ENCODE data around the gene PLA2G6.
"Not testable (repeated sequence)": the region's sequence is repeated elsewhere in the genome, so short reads cannot be mapped to it uniquely, and the experiment has no call there.

The PLA2G6 gene

GRCh38 chr22:38191055-38191454, 9.4 kb upstream of the PLA2G6 start:
- DNase-seq = no peak

- DNase-seq = no peak
Measured at GRCh38 chr22:38190581-38190980, 9.0 kb upstream of the PLA2G6 start.

DNA sequence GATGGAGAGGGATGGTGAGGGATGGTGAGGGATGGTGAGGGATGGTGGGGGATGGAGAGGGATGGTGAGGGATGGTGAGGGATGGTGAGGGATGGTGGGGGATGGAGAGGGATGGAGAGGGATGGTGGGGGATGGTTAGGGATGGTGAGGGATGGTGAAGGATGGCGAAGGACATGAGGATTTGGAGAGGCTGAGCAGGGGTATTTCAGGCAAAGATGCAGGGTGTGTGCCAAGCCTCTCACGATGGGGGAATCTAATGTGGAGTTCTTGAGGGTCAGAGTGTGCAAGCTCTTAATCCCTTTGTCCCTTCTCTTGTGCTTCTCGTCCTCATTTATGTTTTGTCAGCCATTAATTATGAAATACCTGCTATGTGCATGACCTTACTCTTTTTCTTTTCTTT, 7.5 kb upstream of the PLA2G6 start:
- DNase-seq = no peak

DNA sequence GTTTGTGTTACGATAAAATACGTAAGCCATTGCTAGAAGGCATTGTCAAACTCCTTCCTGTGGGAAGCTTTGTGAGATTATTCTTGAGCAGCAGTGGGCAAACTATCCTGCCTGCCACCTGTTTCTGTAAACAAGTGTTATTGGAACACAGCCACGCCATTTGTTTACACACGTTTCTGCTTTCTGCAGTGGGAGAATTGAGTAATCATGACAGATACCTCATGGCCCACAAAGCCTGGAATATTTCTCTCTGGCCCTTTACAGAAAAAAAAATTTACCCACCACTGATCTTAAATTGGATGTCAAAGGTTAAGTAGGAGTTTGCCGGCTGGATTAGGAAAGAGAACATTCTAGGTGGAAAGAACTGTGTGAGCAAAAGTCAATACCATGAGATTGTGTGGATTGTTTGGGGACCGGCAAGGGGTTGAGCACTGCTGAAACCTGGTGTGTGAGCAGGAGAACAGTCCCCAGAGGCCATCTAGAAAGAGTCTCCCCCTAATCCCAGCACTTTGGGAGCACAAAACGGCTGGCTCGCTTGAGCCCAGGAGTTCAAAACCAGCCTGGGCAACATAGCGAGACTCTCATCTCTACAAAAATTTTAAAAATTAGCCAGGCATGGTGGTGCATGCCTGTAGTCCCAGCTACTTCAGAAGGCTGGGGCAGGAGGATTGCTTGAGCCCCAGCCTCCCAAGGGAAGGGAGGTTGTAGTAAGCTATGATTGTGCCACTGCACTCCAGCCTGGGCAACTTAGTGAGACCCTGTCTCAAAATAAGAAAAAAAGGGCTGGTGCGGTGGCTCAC, 6.0 kb upstream of the PLA2G6 start:
- DNase-seq = no peak

DNA sequence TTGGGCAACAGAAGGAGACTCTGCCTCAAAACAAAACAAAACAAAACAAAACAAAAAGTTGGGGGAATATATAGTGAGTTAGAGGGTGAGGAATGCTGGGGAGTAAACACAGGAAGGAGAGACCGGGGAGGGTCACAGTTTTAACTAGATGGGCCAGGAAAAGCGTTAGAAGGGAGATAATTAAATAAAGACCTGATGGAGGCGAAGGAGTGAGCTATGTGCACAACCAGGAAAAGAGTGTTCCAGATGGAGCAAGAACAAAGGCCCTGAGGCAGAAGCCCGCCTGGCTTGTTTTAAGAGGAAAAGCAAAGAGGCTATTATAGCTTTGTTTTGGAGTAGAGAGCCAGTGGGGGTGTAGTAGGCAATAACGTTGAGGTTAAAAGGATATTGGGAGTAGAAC, 4.8 kb upstream of the PLA2G6 start:
- no peak for DNase-seq

GRCh38 chr22:38184788-38185187, 3.2 kb upstream of the PLA2G6 start:
- DNase-seq = no peak

GRCh38 chr22:38180841-38181452, 683 bp downstream of the PLA2G6 start:
- no peak for DNase-seq

DNA sequence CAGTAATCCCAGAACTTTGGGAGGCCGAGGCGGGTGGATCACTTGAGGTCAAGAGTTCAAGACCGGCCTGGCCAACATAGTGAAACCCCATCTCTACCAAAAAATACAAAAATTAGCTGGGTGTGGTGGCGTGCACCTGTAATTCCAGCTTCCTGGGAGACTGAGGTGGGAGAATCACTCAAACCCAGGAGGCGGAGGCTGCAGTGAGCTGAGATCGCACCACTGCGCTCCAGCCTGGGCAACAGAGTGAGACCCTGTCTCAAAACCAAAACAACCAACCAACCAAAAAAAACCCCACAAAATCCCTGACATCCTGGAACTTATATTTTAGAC, 3.1 kb downstream of the PLA2G6 start:
- not testable (repeated sequence) for DNase-seq

- no peak for DNase-seq
Measured at GRCh38 chr22:38177926-38178604, 3.6 kb downstream of the PLA2G6 start.

DNA sequence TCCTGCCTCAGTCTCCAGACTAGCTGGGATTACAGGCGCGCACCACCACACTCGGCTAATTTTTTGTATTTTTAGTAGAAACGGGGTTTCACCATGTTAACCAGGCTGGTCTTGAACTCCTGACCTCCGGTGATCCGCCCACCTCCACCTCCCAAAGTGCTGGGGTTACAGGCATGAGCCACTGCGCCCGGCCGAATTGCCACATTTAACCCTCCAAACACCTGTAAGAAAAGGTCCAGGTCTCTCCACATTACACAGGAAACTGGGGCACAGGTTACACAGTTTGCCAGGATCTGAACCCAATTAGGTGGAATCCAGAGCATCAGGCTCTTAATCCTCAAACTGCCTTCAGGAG, 4.1 kb downstream of the PLA2G6 start:
- DNase-seq = not testable (repeated sequence)

DNA sequence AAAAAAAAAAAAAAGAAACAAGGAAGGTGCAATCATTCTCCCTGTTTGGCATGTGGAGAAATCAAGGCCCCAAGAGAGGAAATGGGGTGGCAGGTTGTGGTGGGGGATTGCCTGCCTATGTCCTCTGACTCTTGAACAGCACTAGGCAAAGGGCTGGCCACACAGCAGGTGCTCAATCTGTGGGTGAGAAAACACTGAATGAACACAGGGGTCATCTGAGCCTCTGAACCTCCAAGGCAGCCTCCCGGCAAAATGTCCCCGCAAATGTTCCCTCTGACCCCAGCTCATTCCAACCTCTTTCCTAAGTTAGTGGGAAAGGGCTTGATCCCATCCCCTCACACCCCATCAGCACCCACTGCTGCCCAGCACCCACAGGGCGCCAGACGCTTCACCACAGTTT, 4.6 kb downstream of the PLA2G6 start:
- no peak for DNase-seq

DNA sequence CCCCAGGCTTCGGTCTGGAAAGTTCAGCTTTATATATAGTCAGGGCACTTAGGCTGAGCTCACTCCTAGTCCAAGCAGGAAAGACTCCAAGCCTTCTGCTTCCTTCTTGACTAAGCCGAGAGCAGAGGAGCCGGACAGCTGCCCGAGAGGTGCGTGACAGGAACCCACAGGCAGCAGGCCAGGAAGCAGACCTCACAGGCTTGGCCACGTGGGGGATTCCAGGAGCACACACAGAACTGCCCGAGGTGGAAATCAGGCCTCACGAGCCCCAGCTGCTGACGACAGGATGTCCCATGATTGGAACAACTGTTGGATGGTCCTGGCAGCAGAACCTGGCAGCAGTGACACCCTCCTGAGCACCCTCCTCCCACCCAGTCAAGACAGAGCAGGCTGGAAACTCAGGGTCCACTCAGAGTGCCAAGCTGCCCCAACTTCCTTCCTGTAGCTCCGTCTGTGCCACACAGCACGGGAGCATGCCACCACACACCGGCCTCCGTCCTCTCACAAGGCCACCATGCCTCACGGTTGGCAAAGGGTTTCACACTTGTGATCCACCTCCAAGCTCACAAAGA, 5.4 kb downstream of the PLA2G6 start:
- peak; percentile 8 to 87 for DNase-seq

DNA sequence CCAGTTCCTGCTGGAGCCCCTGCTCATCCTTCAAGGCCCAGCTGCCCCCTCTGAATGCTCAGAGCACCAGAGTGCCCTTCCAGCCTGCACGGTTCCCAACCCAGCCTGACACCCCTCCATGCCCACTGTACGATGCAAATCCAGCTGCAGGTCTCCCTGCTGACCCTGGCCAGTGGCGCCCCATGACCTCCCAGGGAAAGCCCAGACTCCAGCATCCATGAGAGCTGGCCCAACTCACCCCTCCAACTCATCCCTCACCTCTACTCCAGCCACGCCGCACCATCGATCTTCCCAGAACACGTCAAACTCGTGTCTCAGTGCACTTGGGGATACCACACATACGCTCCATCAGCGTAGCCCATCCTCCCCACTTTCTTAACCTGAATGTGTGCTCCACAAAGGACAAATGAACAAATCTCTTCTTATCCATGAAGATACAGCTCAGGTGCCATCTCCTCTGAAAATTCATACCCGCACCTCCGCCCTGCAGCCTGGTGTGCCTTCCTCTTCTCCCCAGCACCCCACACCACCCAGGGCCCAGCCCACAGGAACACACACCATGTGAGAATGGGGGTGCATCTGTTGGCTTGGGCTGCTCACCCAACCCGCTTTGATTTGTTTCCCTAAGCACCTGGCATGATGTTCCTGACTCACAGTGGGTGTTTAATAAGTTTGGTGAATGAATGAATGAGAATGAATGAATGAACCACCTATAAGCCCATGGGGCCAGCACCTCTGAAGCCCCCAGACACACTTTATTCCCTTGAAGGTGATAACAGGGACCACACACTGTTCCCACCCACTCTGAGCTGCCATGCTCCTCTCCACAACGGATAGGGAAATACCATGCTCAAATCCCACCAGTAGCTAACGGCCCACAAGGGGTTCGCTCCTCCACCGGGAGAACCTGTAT, 6.2 kb downstream of the PLA2G6 start:
- no peak for DNase-seq

- DNase-seq = no peak
Measured at GRCh38 chr22:38174626-38175025, 7.0 kb downstream of the PLA2G6 start.

- no peak for DNase-seq
Measured at GRCh38 chr22:38173641-38173906, 8.1 kb downstream of the PLA2G6 start.

DNA sequence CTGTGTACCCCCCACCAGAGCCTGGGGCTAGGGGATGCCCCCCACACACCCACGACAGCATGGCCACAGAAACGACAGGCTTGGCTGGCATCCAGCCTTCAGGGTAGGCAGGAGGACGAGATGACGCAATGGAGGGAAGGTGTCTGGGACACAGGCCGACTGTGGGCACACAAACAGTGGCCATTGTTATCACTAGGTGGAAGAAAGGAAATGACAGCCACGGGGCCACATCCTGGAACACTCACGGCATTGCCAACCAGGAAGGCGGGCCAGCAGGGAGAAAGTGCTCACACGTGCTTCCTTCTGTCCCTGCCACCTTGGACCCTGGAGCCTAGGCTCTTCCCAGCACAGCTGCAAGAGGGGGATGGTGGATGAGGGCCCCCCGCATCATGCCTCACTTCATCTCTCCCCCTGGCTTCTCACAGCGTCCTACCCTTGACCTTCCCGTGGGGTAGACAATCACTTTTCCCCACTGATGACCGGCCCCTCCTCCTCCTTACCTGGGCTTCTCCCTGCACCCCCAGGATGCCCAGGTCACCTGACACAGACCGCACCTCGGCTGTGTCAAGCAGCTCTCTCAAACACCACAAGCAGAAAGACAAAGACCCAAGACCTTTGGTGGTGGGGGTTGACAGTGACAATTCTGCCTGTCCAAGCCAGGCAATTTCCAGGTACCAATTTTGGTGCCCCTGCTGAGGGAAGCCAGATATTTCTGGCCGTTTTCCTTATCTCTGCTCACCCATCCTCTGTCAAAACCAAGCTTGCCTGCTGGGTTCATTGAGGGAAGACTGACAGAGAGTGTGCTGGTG, 8.6 kb downstream of the PLA2G6 start:
- DNase-seq = peak in 1 of 2 donors; percentile 65

DNA sequence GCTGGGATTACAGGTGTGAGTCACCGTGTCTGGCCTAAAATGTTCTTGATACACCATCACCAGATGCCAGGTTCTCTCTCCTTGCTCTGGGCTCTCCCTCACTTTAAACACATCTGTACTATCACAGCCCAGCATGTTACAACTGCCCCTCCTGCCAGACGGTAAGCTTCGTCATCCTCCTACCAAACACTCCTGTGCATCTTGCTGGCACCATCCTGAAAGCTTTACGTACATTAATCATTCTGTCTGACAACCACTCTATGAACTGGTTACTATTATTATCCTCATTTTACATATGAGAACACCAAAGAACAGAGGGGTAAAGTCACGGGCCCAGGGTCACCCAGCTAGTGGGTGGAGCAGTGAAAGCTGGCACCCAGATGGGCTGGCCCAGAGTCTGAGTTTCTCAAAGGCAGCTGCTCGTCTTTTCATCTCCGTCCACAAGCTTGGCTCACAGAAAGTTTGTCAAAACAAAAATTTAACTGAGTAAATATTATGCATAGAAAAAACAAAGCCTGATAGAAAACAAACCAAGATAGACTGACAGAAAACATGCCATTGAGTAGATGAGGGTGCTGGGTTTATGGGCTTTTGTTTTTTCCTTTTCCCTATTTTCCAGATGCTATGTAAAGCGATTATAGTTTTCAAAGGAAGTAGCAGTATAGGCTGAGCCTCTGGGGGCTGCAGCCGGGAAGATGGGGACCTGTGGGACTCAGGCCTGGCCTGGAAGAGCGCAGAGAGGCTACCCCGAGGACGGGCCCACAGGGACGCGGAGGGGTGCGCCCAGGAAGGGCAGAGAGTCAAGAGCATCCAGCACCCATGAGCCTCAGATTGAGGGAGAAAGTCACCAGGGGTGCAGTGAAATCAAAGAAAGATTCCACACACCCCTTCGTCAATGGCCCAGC, 9.5 kb downstream of the PLA2G6 start:
- peak in 1 of 2 donors; percentile 6 for DNase-seq

GRCh38 chr22:38170469-38170868, 11.2 kb downstream of the PLA2G6 start:
- no peak for DNase-seq

- no peak for DNase-seq
Measured at GRCh38 chr22:38169116-38169515, 12.5 kb downstream of the PLA2G6 start.

DNA sequence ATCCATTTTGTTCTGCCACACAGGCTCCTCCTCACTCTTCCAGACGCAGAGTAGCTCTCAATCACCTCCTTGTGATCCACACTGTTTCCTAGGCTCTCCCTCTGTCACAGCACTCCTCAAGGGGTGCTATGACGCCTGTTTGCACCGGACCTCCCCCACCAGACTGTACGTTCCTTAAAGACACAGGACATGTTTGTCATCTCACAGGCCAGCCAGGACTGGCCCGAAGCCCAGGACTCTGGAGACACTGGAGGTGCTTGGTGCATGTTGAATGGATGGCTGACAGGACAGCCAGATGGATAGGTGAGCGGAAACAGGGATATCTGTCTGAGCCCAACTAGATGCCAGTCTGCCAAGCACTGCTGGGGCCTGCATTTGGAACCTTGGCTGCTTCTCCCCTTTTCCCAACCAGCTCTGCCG, 13.6 kb downstream of the PLA2G6 start:
- DNase-seq = no peak

DNA sequence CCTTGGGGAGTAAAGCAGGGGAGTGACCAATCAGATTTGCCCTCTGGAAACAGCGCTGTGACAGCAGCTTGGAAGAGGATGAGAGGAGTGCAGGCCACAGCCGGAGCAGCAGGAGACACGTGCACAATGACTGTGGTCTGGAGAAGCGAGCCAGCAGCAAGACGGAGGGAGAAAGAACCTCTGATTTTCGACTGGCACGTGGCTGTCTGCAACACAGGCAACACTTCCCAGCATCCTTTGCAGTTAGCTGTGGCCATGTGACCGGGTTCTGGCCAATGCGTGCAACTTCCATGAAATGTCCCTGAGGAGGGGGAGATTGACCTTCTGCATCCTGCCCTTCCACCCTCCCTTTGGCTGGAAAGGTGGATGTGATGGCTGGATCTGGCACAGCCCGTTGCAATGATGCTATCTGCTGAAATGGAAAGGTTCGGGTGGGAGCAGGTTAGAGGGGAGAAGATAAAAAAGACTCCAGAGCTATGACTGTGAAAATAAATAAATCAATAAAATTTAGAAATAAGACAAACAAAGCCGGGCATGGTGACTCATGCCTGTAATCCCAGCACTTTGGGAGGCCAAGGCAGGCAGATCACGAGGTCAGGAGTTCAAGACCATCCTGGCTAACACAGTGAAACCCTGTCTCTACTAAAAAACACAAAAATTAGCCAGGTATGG, 15.6 kb downstream of the PLA2G6 start:
- no peak for DNase-seq
